Liver (tissue), 9 donors: ENCODE measurements around the gene CXCR4. TPM values are rescaled to one million over a fixed set of nuclear protein-coding genes. Genes with fewer than 3 reads are reported as not detected.
A peak's percentile ranks its signal among the peaks of the same experiment; 100 is the strongest.

ENCODE experiments used
- DNase-seq: peaks from one replicate; pipeline ENCODE4 v3.0.0-alpha.2; 2017; ENCODE audit warnings: low spot score
- H3K27ac ChIP-seq, 2 donors: one replicate each; pipeline ENCODE4 v1.7.0; 2013; ENCODE audit warnings: inconsistent platforms in 2 of 2, low read length in 2 of 2, control low read depth in 1 of 2, low read depth in 1 of 2, mild to moderate bottlenecking in 1 of 2
- H3K27me3 ChIP-seq, 4 donors: one replicate each; pipeline versions ENCODE4 v1.6.1 to v1.7.0; 2013; ENCODE audit warnings: low read length in 3 of 4, inconsistent platforms in 1 of 4, mild to moderate bottlenecking in 1 of 4, moderate library complexity in 1 of 4; ENCODE audit not compliant: control insufficient read depth in 4 of 4, insufficient read depth in 4 of 4
- H3K36me3 ChIP-seq, 4 donors: one replicate each; pipeline versions ENCODE4 v1.6.1 to v1.7.0; 2013; ENCODE audit warnings: low read length in 3 of 4, mild to moderate bottlenecking in 3 of 4, low read depth in 1 of 4, moderate library complexity in 1 of 4; ENCODE audit not compliant: control insufficient read depth in 4 of 4, insufficient read depth in 3 of 4
- H3K4me1 ChIP-seq, 4 donors: one replicate each; pipeline versions ENCODE4 v1.6.1 to v1.7.0; 2013; ENCODE audit warnings: low read length in 3 of 4, mild to moderate bottlenecking in 3 of 4, moderate library complexity in 1 of 4; ENCODE audit not compliant: control insufficient read depth in 4 of 4, insufficient read depth in 4 of 4
- H3K4me3 ChIP-seq, 3 donors: one replicate each; pipeline versions ENCODE4 v1.6.1 to v1.7.0; 2013; ENCODE audit warnings: low read length in 3 of 3, control low read depth in 1 of 3, low read depth in 1 of 3, mild to moderate bottlenecking in 1 of 3
- H3K9ac ChIP-seq, 2 donors: one replicate each; pipeline ENCODE4 v1.7.0; 2013; ENCODE audit warnings: low read length in 2 of 2, mild to moderate bottlenecking in 2 of 2, moderate library complexity in 2 of 2, control low read depth in 1 of 2, low read depth in 1 of 2
- H3K9me3 ChIP-seq, 4 donors: one replicate each; pipeline versions ENCODE4 v1.6.1 to v1.7.0; 2013; ENCODE audit warnings: low read length in 3 of 4; ENCODE audit not compliant: control insufficient read depth in 4 of 4
- EGR1 ChIP-seq, 2 donors: IDR thresholded peaks; 2 replicates each; pipeline ENCODE4 v1.6.1; 2016 to 2018; ENCODE audit warnings: antibody characterized with exemption in 2 of 2, low read depth in 2 of 2
- FOXA1 ChIP-seq: IDR thresholded peaks from 2 replicates; pipeline ENCODE4 v1.6.1; 2016; ENCODE audit warnings: antibody characterized with exemption
- FOXA2 ChIP-seq: IDR thresholded peaks from 2 replicates; pipeline ENCODE4 v1.6.1; 2016; ENCODE audit warnings: antibody characterized with exemption
- GABPA ChIP-seq, 2 donors: IDR thresholded peaks in 1 of 2; conservative IDR thresholded peaks in 1 of 2; 2 replicates each; pipeline ENCODE4 v1.6.1; 2016; ENCODE audit warnings: antibody characterized with exemption in 2 of 2, mild to moderate bottlenecking in 1 of 2, moderate library complexity in 1 of 2
- HNF4A ChIP-seq, 2 donors: conservative IDR thresholded peaks; 2 replicates each; pipeline ENCODE4 v1.6.1; 2016; ENCODE audit warnings: antibody characterized with exemption in 2 of 2, mild to moderate bottlenecking in 2 of 2
- HNF4G ChIP-seq: IDR thresholded peaks from 2 replicates; pipeline ENCODE4 v1.6.1; 2016; ENCODE audit warnings: antibody characterized with exemption
- JUND ChIP-seq, 2 donors: IDR thresholded peaks; 2 replicates each; pipeline ENCODE4 v1.6.1; 2016; ENCODE audit warnings: antibody characterized with exemption in 2 of 2
- NR2F2 ChIP-seq: IDR thresholded peaks from 2 replicates; pipeline ENCODE4 v1.6.1; 2016; ENCODE audit warnings: antibody characterized with exemption
- RAD21 ChIP-seq, 2 donors: IDR thresholded peaks; 2 replicates each; pipeline ENCODE4 v1.6.1; 2016; ENCODE audit warnings: antibody characterized with exemption in 2 of 2, mild to moderate bottlenecking in 2 of 2
- RXRA ChIP-seq, 2 donors: IDR thresholded peaks; 2 replicates each; pipeline ENCODE4 v1.6.1; 2017 to 2018; ENCODE audit warnings: antibody characterized with exemption in 2 of 2, mild to moderate bottlenecking in 1 of 2
- SP1 ChIP-seq: IDR thresholded peaks from 2 replicates; pipeline ENCODE4 v1.6.1; 2018; ENCODE audit warnings: antibody characterized with exemption, mild to moderate bottlenecking
- TAF1 ChIP-seq: conservative IDR thresholded peaks from 2 replicates; pipeline ENCODE4 v1.6.1; 2016; ENCODE audit warnings: antibody characterized with exemption, mild to moderate bottlenecking
- YY1 ChIP-seq: IDR thresholded peaks from 2 replicates; pipeline ENCODE4 v1.6.1; 2016; ENCODE audit warnings: antibody characterized with exemption, mild to moderate bottlenecking
- WGBS: extraction: QIAGEN DNeasy Blood & Tissue Kit; methylation state at CpG from one replicate; pipeline ENCODE4 v1.1.7; 2013; 5-methylcytosine and 5-hydroxymethylcytosine counted together
- polyA plus RNA-seq, 2 donors: library from polyadenylated mRNA; stranded (reverse) in 1 of 2; unstranded in 1 of 2; fragments of 200-250 nt in 1 of 2; fragments of >200 nt in 1 of 2; fragmentation: Nextera tagmentation in 1 of 2; extraction: Ambion mirVana in 1 of 2; gene quantifications; one replicate each; pipeline versions ENCODE4 v1.2.1 to v1.2.3, GENCODE V29; 2013 to 2015
- total RNA-seq, 2 donors: library from RNA; depleted of rRNA; stranded (reverse); fragments of >200 nt; gene quantifications; one replicate each; pipeline ENCODE4 v1.2.3, GENCODE V29; 2014
- TF ChIP-seq, protein P1 (sequence below): IDR thresholded peaks from 2 replicates; pipeline ENCODE4 v1.6.1; 2016; ENCODE audit warnings: antibody characterized with exemption
- TF ChIP-seq, protein P2 (sequence below): IDR thresholded peaks from 2 replicates; pipeline ENCODE4 v1.6.1; 2016; ENCODE audit warnings: antibody characterized with exemption
- TF ChIP-seq, protein P3 (sequence below): IDR thresholded peaks from 2 replicates; pipeline ENCODE4 v1.6.1; 2016; ENCODE audit warnings: antibody characterized with exemption
- TF ChIP-seq, protein P4 (sequence below): IDR thresholded peaks from 2 replicates; pipeline ENCODE4 v1.6.1; 2016; ENCODE audit warnings: antibody characterized with exemption, mild to moderate bottlenecking
- TF ChIP-seq, protein P5 (sequence below): fragments of 150-350 bp; IDR thresholded peaks from 2 replicates; pipeline ENCODE4 v1.5.1; 2017; ENCODE audit warnings: improper control_type of control experiment, low read depth, low read length; ENCODE audit not compliant: missing input control
- donor health status: healthy.
- donor health status: healthy.
- donor health status: healthy.
- donor health status: healthy.
- donor health status: healthy.

The CXCR4 gene
- total and polyA plus RNA-seq, 4 donors = 5.0 to 9.0 (median 6.1) TPM

DNA sequence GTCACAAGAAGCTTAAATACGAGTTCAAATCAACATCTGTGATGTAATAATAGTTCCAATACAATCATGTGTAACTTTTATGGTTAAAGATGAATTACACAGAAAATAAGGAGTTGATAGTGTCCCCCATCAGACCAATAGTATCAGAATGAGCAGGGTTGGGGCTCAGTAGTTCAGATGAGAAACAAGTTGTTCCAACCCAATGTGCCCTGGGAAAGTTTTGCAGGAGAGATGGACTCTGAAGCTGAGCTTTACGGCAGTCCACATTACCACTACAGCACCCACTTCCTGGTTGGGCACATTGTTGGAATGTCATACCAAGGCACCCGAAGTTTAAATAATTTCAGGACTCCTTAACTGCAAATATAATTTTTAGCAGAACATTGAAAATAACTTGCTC is 12.1 kb upstream of the CXCR4 start:
- no peak for DNase-seq
- no peaks in the 10 kb centered on the region for H3K36me3 ChIP-seq
- H3K27me3 ChIP-seq = peaks cover 0 to 7% (median 2%) of the 10 kb centered on the region in 4 donors
- TF ChIP-seq EGR1 (IDR thresholded peaks at IDR 0.05; ENCODE audit: low read depth in 2 of 2) = no peak
- TF ChIP-seq TAF1 = no peak
- TF ChIP-seq FOXA2 = no peak
- no peak for TF ChIP-seq HNF4A (conservative IDR thresholded peaks at IDR 0.05)
- TF ChIP-seq, protein P1, sequence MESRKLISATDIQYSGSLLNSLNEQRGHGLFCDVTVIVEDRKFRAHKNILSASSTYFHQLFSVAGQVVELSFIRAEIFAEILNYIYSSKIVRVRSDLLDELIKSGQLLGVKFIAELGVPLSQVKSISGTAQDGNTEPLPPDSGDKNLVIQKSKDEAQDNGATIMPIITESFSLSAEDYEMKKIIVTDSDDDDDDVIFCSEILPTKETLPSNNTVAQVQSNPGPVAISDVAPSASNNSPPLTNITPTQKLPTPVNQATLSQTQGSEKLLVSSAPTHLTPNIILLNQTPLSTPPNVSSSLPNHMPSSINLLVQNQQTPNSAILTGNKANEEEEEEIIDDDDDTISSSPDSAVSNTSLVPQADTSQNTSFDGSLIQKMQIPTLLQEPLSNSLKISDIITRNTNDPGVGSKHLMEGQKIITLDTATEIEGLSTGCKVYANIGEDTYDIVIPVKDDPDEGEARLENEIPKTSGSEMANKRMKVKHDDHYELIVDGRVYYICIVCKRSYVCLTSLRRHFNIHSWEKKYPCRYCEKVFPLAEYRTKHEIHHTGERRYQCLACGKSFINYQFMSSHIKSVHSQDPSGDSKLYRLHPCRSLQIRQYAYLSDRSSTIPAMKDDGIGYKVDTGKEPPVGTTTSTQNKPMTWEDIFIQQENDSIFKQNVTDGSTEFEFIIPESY = no peak
- TF ChIP-seq, protein P2, sequence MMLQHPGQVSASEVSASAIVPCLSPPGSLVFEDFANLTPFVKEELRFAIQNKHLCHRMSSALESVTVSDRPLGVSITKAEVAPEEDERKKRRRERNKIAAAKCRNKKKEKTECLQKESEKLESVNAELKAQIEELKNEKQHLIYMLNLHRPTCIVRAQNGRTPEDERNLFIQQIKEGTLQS = no peak
- no peak for TF ChIP-seq NR2F2
- no peak for TF ChIP-seq JUND (IDR thresholded peaks at IDR 0.05)
- TF ChIP-seq RXRA (IDR thresholded peaks at IDR 0.05) = no peak
- TF ChIP-seq YY1 = no peak
- TF ChIP-seq, protein P3, sequence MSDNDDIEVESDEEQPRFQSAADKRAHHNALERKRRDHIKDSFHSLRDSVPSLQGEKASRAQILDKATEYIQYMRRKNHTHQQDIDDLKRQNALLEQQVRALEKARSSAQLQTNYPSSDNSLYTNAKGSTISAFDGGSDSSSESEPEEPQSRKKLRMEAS = no peak
- TF ChIP-seq SP1 = no peak
- TF ChIP-seq, protein P4, sequence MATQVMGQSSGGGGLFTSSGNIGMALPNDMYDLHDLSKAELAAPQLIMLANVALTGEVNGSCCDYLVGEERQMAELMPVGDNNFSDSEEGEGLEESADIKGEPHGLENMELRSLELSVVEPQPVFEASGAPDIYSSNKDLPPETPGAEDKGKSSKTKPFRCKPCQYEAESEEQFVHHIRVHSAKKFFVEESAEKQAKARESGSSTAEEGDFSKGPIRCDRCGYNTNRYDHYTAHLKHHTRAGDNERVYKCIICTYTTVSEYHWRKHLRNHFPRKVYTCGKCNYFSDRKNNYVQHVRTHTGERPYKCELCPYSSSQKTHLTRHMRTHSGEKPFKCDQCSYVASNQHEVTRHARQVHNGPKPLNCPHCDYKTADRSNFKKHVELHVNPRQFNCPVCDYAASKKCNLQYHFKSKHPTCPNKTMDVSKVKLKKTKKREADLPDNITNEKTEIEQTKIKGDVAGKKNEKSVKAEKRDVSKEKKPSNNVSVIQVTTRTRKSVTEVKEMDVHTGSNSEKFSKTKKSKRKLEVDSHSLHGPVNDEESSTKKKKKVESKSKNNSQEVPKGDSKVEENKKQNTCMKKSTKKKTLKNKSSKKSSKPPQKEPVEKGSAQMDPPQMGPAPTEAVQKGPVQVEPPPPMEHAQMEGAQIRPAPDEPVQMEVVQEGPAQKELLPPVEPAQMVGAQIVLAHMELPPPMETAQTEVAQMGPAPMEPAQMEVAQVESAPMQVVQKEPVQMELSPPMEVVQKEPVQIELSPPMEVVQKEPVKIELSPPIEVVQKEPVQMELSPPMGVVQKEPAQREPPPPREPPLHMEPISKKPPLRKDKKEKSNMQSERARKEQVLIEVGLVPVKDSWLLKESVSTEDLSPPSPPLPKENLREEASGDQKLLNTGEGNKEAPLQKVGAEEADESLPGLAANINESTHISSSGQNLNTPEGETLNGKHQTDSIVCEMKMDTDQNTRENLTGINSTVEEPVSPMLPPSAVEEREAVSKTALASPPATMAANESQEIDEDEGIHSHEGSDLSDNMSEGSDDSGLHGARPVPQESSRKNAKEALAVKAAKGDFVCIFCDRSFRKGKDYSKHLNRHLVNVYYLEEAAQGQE = no peak
- no peak for TF ChIP-seq GABPA (IDR thresholded peaks at IDR 0.05 in 1 of 2, conservative IDR thresholded peaks at IDR 0.05 in 1 of 2)
- TF ChIP-seq FOXA1 = no peak
- peak overlapping the region in 1 of 2 donors; percentile 64 for H3K9ac ChIP-seq
- peak overlapping the region in 1 of 2 donors; percentile 20 for H3K27ac ChIP-seq
- no peak overlapping the region for H3K4me3 ChIP-seq
- WGBS = 63% methylated on average over 3 of the region's 3 CpGs
- H3K9me3 ChIP-seq = no peaks in the 10 kb centered on the region
- no peaks in the 10 kb centered on the region for H3K4me1 ChIP-seq

DNA sequence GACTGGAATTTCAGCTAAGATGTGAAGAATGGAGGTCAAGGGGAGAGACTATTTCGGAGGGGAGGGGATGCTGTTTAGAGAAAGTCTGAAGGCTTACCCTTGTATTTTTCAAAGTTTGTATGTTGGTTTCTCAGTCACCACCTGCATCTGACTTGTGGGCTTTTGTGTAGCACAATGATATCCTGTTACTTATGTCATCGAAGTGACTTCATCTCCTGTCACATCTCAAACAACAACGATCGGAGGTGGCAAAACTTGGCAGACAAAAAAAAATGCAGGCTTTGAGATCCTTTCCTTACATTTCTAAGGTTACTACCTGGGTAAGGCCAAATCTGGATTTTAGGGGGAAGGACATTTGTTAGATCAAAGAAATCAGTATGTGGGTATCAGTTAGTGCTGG is 11.7 kb upstream of the CXCR4 start:
- no peaks in the 10 kb centered on the region for H3K4me1 ChIP-seq
- H3K9me3 ChIP-seq = no peaks in the 10 kb centered on the region
- H3K36me3 ChIP-seq = no peaks in the 10 kb centered on the region
- H3K9ac ChIP-seq = peak overlapping the region in 1 of 2 donors; percentile 64
- no peak overlapping the region for H3K4me3 ChIP-seq
- WGBS = 64% methylated on average over 4 of the region's 4 CpGs
- DNase-seq = no peak
- H3K27ac ChIP-seq = peak overlapping the region in 1 of 2 donors; percentile 35
- peaks cover 0 to 7% (median 2%) of the 10 kb centered on the region in 4 donors for H3K27me3 ChIP-seq
- TF ChIP-seq, protein P5, sequence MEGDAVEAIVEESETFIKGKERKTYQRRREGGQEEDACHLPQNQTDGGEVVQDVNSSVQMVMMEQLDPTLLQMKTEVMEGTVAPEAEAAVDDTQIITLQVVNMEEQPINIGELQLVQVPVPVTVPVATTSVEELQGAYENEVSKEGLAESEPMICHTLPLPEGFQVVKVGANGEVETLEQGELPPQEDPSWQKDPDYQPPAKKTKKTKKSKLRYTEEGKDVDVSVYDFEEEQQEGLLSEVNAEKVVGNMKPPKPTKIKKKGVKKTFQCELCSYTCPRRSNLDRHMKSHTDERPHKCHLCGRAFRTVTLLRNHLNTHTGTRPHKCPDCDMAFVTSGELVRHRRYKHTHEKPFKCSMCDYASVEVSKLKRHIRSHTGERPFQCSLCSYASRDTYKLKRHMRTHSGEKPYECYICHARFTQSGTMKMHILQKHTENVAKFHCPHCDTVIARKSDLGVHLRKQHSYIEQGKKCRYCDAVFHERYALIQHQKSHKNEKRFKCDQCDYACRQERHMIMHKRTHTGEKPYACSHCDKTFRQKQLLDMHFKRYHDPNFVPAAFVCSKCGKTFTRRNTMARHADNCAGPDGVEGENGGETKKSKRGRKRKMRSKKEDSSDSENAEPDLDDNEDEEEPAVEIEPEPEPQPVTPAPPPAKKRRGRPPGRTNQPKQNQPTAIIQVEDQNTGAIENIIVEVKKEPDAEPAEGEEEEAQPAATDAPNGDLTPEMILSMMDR = no peak
- TF ChIP-seq TAF1 (no peak), JUND (IDR thresholded peaks at IDR 0.05) (no peak), YY1 (no peak), FOXA2 (no peak), RAD21 (IDR thresholded peaks at IDR 0.05) (no peak), RXRA (IDR thresholded peaks at IDR 0.05) (no peak), FOXA1 (no peak), HNF4G (no peak), GABPA (IDR thresholded peaks at IDR 0.05 in 1 of 2, conservative IDR thresholded peaks at IDR 0.05 in 1 of 2) (no peak), SP1 (no peak)
- TF ChIP-seq, protein P2 = no peak
- TF ChIP-seq, protein P1 = no peak
- TF ChIP-seq, protein P4 = no peak
